ENCODE measurements around the gene PABPN1. TPM values are rescaled to one million over a fixed set of nuclear protein-coding genes. Genes with fewer than 3 reads are reported as not detected.

PABPN1 gene
- total RNA-seq, 1 donor from 2014 or later: 298 TPM

- Mint-ChIP-seq H3K36me3 (peaks cover 7% of the 10 kb centered on the region), H3K4me3 (no peak overlapping the region), H3K27ac (no peak overlapping the region), H3K27me3 (ENCODE audit: insufficient read depth, low read depth) (peaks cover 7% of the 10 kb centered on the region), H3K4me1 (peaks cover 42% of the 10 kb centered on the region), H3K9me3 (no peaks in the 10 kb centered on the region)
- Histone ChIP-seq H3F3A (ENCODE audit: low read depth) (peaks cover 35% of the 10 kb centered on the region), H3K27me3 (peaks cover 53% of the 10 kb centered on the region), H4K20me1 (ENCODE audit: low read depth) (no peaks in the 10 kb centered on the region), H3K36me3 (no peaks in the 10 kb centered on the region), H3K4me3 (no peak overlapping the region), H3K27ac (no peak overlapping the region), H3K4me1 (peaks cover 12% of the 10 kb centered on the region), H3K79me2 (ENCODE audit: low read depth) (no peaks in the 10 kb centered on the region), H3K9me3 (ENCODE audit: low read depth) (no peaks in the 10 kb centered on the region), H3K4me2 (no peak overlapping the region), H3K9ac (no peak overlapping the region), H2AFZ (replicated peaks) (no peak overlapping the region)
- no peak for TF ChIP-seq CTCF (IDR thresholded peaks at IDR 0.05)
- TF ChIP-seq EZH2 (IDR thresholded peaks at IDR 0.05): no peak
- no peak for TF ChIP-seq EZH2phosphoT487 (IDR thresholded peaks at IDR 0.05)
- no peak for DNase-seq (ENCODE audit: low spot score)
Observed at GRCh38 chr14:23296012-23296777, 25.1 kb upstream of the PABPN1 start.

GRCh38 chr14:23297096-23297495 is 24.2 kb upstream of the PABPN1 start:
- H2AFZ ChIP-seq (replicated peaks): no peak overlapping the region
- H3K9me3 ChIP-seq (ENCODE audit: low read depth): no peaks in the 10 kb centered on the region
- TF ChIP-seq EZH2phosphoT487 (IDR thresholded peaks at IDR 0.05): no peak
- no peak for TF ChIP-seq EZH2 (IDR thresholded peaks at IDR 0.05)
- no peak for TF ChIP-seq CTCF (IDR thresholded peaks at IDR 0.05)
- H3K36me3 ChIP-seq: no peaks in the 10 kb centered on the region
- H3K4me3 Mint-ChIP-seq: no peak overlapping the region
- H3K4me1 ChIP-seq: peaks cover 12% of the 10 kb centered on the region
- DNase-seq (ENCODE audit: low spot score): no peak
- no peak overlapping the region for H3K4me2 ChIP-seq
- no peak overlapping the region for H3K27ac ChIP-seq
- no peak overlapping the region for H3K9ac ChIP-seq
- H3K4me3 ChIP-seq: no peak overlapping the region
- H3K27me3 ChIP-seq: peaks cover 44% of the 10 kb centered on the region
- H3K9me3 Mint-ChIP-seq: no peaks in the 10 kb centered on the region
- H3K36me3 Mint-ChIP-seq: peaks cover 7% of the 10 kb centered on the region
- no peaks in the 10 kb centered on the region for H4K20me1 ChIP-seq (ENCODE audit: low read depth)
- H3K27ac Mint-ChIP-seq: peak overlapping the region; percentile 85
- H3F3A ChIP-seq (ENCODE audit: low read depth): peaks cover 41% of the 10 kb centered on the region
- H3K79me2 ChIP-seq (ENCODE audit: low read depth): no peaks in the 10 kb centered on the region
- H3K27me3 Mint-ChIP-seq (ENCODE audit: insufficient read depth, low read depth): peaks cover 7% of the 10 kb centered on the region
- peaks cover 42% of the 10 kb centered on the region for H3K4me1 Mint-ChIP-seq

- H3K4me3 Mint-ChIP-seq: peak overlapping the region; percentile 52
- H3K4me1 Mint-ChIP-seq: peaks cover 42% of the 10 kb centered on the region
- H3K27ac Mint-ChIP-seq: no peak overlapping the region
- no peak overlapping the region for H2AFZ ChIP-seq (replicated peaks)
- H3K9me3 ChIP-seq (ENCODE audit: low read depth): no peaks in the 10 kb centered on the region
- H3K9ac ChIP-seq: no peak overlapping the region
- H3K9me3 Mint-ChIP-seq: peaks cover 2% of the 10 kb centered on the region
- DNase-seq (ENCODE audit: low spot score): no peak
- H3K4me1 ChIP-seq: peaks cover 12% of the 10 kb centered on the region
- no peaks in the 10 kb centered on the region for H3K79me2 ChIP-seq (ENCODE audit: low read depth)
- no peak overlapping the region for H3K4me3 ChIP-seq
- no peaks in the 10 kb centered on the region for H4K20me1 ChIP-seq (ENCODE audit: low read depth)
- peaks cover 7% of the 10 kb centered on the region for H3K36me3 Mint-ChIP-seq
- no peaks in the 10 kb centered on the region for H3K36me3 ChIP-seq
- TF ChIP-seq CTCF (IDR thresholded peaks at IDR 0.05): no peak
- no peak for TF ChIP-seq EZH2phosphoT487 (IDR thresholded peaks at IDR 0.05)
- TF ChIP-seq EZH2 (IDR thresholded peaks at IDR 0.05): no peak
- no peak overlapping the region for H3K27ac ChIP-seq
- peaks cover 11% of the 10 kb centered on the region for H3K27me3 Mint-ChIP-seq (ENCODE audit: insufficient read depth, low read depth)
- peaks cover 47% of the 10 kb centered on the region for H3F3A ChIP-seq (ENCODE audit: low read depth)
- H3K27me3 ChIP-seq: peaks cover 38% of the 10 kb centered on the region
- no peak overlapping the region for H3K4me2 ChIP-seq
Observed at GRCh38 chr14:23297611-23298277, 23.5 kb upstream of the PABPN1 start.
